BJ (cell line): Measurements from ENCODE around the gene FNDC11. TPM values are rescaled to one million over a fixed set of nuclear protein-coding genes. Genes with fewer than 3 reads are reported as not detected.

ENCODE experiments used
- CTCF ChIA-PET: fragments of 350-600 bp; formaldehyde crosslinking; extraction: SDS; loops from one replicate; lab custom pipeline; 2021; ENCODE audit warnings: antibody characterized with exemption, inconsistent platforms; lab: Yijun Ruan, JAX
- POLR2A ChIA-PET: fragments of 300-600 bp; sonication (Branson Sonifier 250); formaldehyde crosslinking; extraction: SDS; loops from one replicate; lab custom pipeline; 2021; ENCODE audit warnings: antibody characterized with exemption; lab: Charles Lee
- DNase-seq: peaks from one replicate; pipeline ENCODE4 v3.0.0-alpha.2; 2011; ENCODE audit warnings: low read depth
- H3K27me3 ChIP-seq: 2 replicates; pipeline ENCODE4 v1.6.0; 2011; ENCODE audit warnings: low read length; ENCODE audit not compliant: control insufficient read depth, insufficient read depth
- H3K36me3 ChIP-seq: 2 replicates; pipeline ENCODE4 v1.5.1; 2011; ENCODE audit warnings: low read length; ENCODE audit not compliant: control insufficient read depth, insufficient read depth
- H3K4me3 ChIP-seq: 2 replicates; pipeline ENCODE4 v1.5.1; 2011; ENCODE audit warnings: low read depth, mild to moderate bottlenecking, control low read depth, low read length
- CTCF ChIP-seq: IDR thresholded peaks from 2 replicates; pipeline ENCODE4 v1.5.1; 2011; ENCODE audit warnings: low read depth, mild to moderate bottlenecking, control low read depth, inconsistent platforms, low read length, moderate library complexity; ENCODE audit not compliant: insufficient read depth
- polyA plus RNA-seq: library from polyadenylated mRNA; depleted of rRNA; stranded (reverse); fragments of >200 nt; gene quantifications from 2 replicates; pipeline ENCODE4 v1.2.3, GENCODE V29; 2011

The FNDC11 gene
- polyA plus RNA-seq, 1 experiment, result 0.76 TPM

GRCh38 chr20:63572788-63573646 lies 19.1 kb downstream of the FNDC11 start:
- no peak for DNase-seq
- ChIA-PET POLR2A (no interaction called here), CTCF (interaction anchor here (0.7 kb wide), 1 partner anchor 29 kb away, joined by 3 read pairs; no protein-coding TSS in a partner anchor)
- Histone ChIP-seq H3K4me3 (peak overlapping the region; percentile 67), H3K27me3 (no peaks in the 10 kb centered on the region; the same call in 1 of the 2 replicates), H3K36me3 (peaks cover 2% of the 10 kb centered on the region)
- peak; percentile 36 for TF ChIP-seq CTCF

GRCh38 chr20:63573647-63574131 lies 19.7 kb downstream of the FNDC11 start:
- DNase-seq, result no peak
- Histone ChIP-seq H3K4me3 (peak overlapping the region; percentile 67), H3K27me3 (no peaks in the 10 kb centered on the region; the same call in 1 of the 2 replicates), H3K36me3 (peaks cover 2% of the 10 kb centered on the region)
- ChIA-PET POLR2A (interaction anchor here (0.6 to 0.7 kb wide), 6 partner anchors 8 to 410 kb away, joined by 3 to 6 read pairs (median 6); partner anchors contain the start of gene TPD52L2), CTCF (interaction anchor here (0.7 kb wide), 1 partner anchor 30 kb away, joined by 3 read pairs; no protein-coding TSS in a partner anchor)
- TF ChIP-seq CTCF, result no peak

GRCh38 chr20:63574156-63574828 lies 20.3 kb downstream of the FNDC11 start, which contains the start of gene HELZ2:
Gene HELZ2, minus strand, starts transcription at chr20:63574239. Its CDS starts 1,854 bp downstream, at chr20:63572385.
- no peaks in the 10 kb centered on the region; the same call in 1 of the 2 replicates for H3K27me3 ChIP-seq
- H3K36me3 ChIP-seq, result peaks cover 2% of the 10 kb centered on the region
- ChIA-PET POLR2A (interaction anchor here (0.6 to 0.7 kb wide), 7 partner anchors 8 to 409 kb away, joined by 3 to 6 read pairs (median 5); partner anchors contain the start of gene TPD52L2), CTCF (no interaction called here)
- no peak for TF ChIP-seq CTCF
- peak within 1 kb of the TSS; percentile 67 for H3K4me3 ChIP-seq
- DNase-seq, result no peak

- ChIA-PET CTCF (no interaction called here), POLR2A (interaction anchor here (0.6 kb wide), 1 partner anchor 24 kb away, joined by 3 read pairs; no protein-coding TSS in a partner anchor)
- TF ChIP-seq CTCF, result no peak
- DNase-seq, result no peak
- H3K4me3 ChIP-seq, result no peak overlapping the region
- H3K27me3 ChIP-seq, result no peaks in the 10 kb centered on the region; the same call in 1 of the 2 replicates
- peaks cover 2% of the 10 kb centered on the region for H3K36me3 ChIP-seq
Measured at GRCh38 chr20:63574829-63575743, 21.1 kb downstream of the FNDC11 start.
